ENCODE measurements around the gene KCNJ4. TPM values are rescaled to one million over a fixed set of nuclear protein-coding genes. Genes with fewer than 3 reads are reported as not detected.
A peak's percentile ranks its signal among the peaks of the same experiment; 100 is the strongest.

KCNJ4 gene
- total RNA-seq, 1 donor from 2014 or later = 0.82 TPM

DNA sequence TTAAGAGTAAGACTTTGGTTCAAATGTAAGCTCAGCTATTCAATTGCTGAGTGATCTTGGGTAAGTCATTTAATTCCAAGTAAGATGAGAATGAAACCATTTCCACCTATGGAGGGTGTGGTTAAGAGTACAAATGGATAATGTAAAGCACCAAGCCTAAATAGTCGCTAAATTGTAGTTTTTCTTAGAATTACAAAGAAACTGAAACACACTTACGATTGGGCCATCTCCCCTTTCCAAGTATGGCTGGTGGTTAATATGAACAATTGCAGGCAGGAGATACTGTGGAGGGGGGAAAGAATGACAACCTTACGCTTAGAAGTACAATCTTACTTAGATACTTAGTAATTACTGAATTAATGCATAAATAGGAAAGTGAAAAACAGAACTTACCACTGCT is 42.9 kb upstream of the KCNJ4 start:
- Histone ChIP-seq H3K79me2 (ENCODE audit: low read depth) (peaks cover 98% of the 10 kb centered on the region), H3F3A (ENCODE audit: low read depth) (peaks cover 81% of the 10 kb centered on the region), H3K27ac (no peak overlapping the region), H3K4me2 (no peak overlapping the region), H2AFZ (replicated peaks) (no peak overlapping the region), H3K9ac (no peak overlapping the region), H3K36me3 (peaks cover 70% of the 10 kb centered on the region), H3K9me3 (ENCODE audit: low read depth) (no peaks in the 10 kb centered on the region), H3K4me1 (peaks cover 6% of the 10 kb centered on the region), H3K27me3 (no peaks in the 10 kb centered on the region), H4K20me1 (ENCODE audit: low read depth) (peaks cover 93% of the 10 kb centered on the region), H3K4me3 (no peak overlapping the region)
- Mint-ChIP-seq H3K9me3 (no peaks in the 10 kb centered on the region), H3K4me3 (no peak overlapping the region), H3K4me1 (peaks cover 6% of the 10 kb centered on the region), H3K27me3 (ENCODE audit: insufficient read depth, low read depth) (no peaks in the 10 kb centered on the region), H3K36me3 (peaks cover 61% of the 10 kb centered on the region), H3K27ac (no peak overlapping the region)
- DNase-seq (ENCODE audit: low spot score) = no peak
- TF ChIP-seq EZH2phosphoT487 (IDR thresholded peaks at IDR 0.05) (no peak), EZH2 (IDR thresholded peaks at IDR 0.05) (no peak)
- TF ChIP-seq, protein P1, sequence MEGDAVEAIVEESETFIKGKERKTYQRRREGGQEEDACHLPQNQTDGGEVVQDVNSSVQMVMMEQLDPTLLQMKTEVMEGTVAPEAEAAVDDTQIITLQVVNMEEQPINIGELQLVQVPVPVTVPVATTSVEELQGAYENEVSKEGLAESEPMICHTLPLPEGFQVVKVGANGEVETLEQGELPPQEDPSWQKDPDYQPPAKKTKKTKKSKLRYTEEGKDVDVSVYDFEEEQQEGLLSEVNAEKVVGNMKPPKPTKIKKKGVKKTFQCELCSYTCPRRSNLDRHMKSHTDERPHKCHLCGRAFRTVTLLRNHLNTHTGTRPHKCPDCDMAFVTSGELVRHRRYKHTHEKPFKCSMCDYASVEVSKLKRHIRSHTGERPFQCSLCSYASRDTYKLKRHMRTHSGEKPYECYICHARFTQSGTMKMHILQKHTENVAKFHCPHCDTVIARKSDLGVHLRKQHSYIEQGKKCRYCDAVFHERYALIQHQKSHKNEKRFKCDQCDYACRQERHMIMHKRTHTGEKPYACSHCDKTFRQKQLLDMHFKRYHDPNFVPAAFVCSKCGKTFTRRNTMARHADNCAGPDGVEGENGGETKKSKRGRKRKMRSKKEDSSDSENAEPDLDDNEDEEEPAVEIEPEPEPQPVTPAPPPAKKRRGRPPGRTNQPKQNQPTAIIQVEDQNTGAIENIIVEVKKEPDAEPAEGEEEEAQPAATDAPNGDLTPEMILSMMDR (IDR thresholded peaks at IDR 0.05) = no peak

- Histone ChIP-seq H3F3A (ENCODE audit: low read depth) (peaks cover 88% of the 10 kb centered on the region), H3K4me1 (no peaks in the 10 kb centered on the region), H3K36me3 (peaks cover 77% of the 10 kb centered on the region), H3K79me2 (ENCODE audit: low read depth) (peaks cover 97% of the 10 kb centered on the region), H3K4me3 (no peak overlapping the region), H3K27me3 (no peaks in the 10 kb centered on the region), H4K20me1 (ENCODE audit: low read depth) (peaks cover 91% of the 10 kb centered on the region), H3K27ac (no peak overlapping the region), H3K4me2 (no peak overlapping the region), H3K9ac (no peak overlapping the region), H2AFZ (replicated peaks) (no peak overlapping the region), H3K9me3 (ENCODE audit: low read depth) (no peaks in the 10 kb centered on the region)
- TF ChIP-seq EZH2 (IDR thresholded peaks at IDR 0.05) (no peak), EZH2phosphoT487 (IDR thresholded peaks at IDR 0.05) (no peak)
- TF ChIP-seq, protein P1 (IDR thresholded peaks at IDR 0.05) = peak; percentile 10
- H3K27me3 Mint-ChIP-seq (ENCODE audit: insufficient read depth, low read depth) = no peaks in the 10 kb centered on the region
- peaks cover 2% of the 10 kb centered on the region for H3K4me1 Mint-ChIP-seq
- no peaks in the 10 kb centered on the region for H3K9me3 Mint-ChIP-seq
- H3K4me3 Mint-ChIP-seq = no peak overlapping the region
- DNase-seq (ENCODE audit: low spot score) = no peak
- no peak overlapping the region for H3K27ac Mint-ChIP-seq
- peaks cover 60% of the 10 kb centered on the region for H3K36me3 Mint-ChIP-seq
Observed at GRCh38 chr22:38494939-38495338, 39.9 kb upstream of the KCNJ4 start.

- DNase-seq (ENCODE audit: low spot score) = no peak
- Histone ChIP-seq H3K36me3 (peaks cover 79% of the 10 kb centered on the region), H3K27ac (no peak overlapping the region), H3K4me2 (no peak overlapping the region), H2AFZ (replicated peaks) (no peak overlapping the region), H3K4me1 (no peaks in the 10 kb centered on the region), H3K9ac (no peak overlapping the region), H3K4me3 (no peak overlapping the region), H3F3A (ENCODE audit: low read depth) (peaks cover 88% of the 10 kb centered on the region), H3K27me3 (no peaks in the 10 kb centered on the region), H3K9me3 (ENCODE audit: low read depth) (no peaks in the 10 kb centered on the region), H4K20me1 (ENCODE audit: low read depth) (peaks cover 91% of the 10 kb centered on the region), H3K79me2 (ENCODE audit: low read depth) (peaks cover 97% of the 10 kb centered on the region)
- no peaks in the 10 kb centered on the region for H3K9me3 Mint-ChIP-seq
- no peak overlapping the region for H3K27ac Mint-ChIP-seq
- H3K36me3 Mint-ChIP-seq = peaks cover 63% of the 10 kb centered on the region
- H3K4me1 Mint-ChIP-seq = peaks cover 6% of the 10 kb centered on the region
- TF ChIP-seq, protein P1 (IDR thresholded peaks at IDR 0.05) = no peak
- no peak for TF ChIP-seq EZH2phosphoT487 (IDR thresholded peaks at IDR 0.05)
- no peak for TF ChIP-seq EZH2 (IDR thresholded peaks at IDR 0.05)
- H3K4me3 Mint-ChIP-seq = no peak overlapping the region
- peaks cover 1% of the 10 kb centered on the region for H3K27me3 Mint-ChIP-seq (ENCODE audit: insufficient read depth, low read depth)
Observed at GRCh38 chr22:38494498-38494897, 39.5 kb upstream of the KCNJ4 start.

Measured in neural progenitor cell (in vitro differentiated cells).